ENCODE data around the gene CEP89. TPM values are rescaled to one million over a fixed set of nuclear protein-coding genes. Genes with fewer than 3 reads are reported as not detected.

Gene CEP89
- total RNA-seq, 1 experiment from 2014 or later: 21.1 TPM

- TF ChIP-seq NR2C2 (CRISPR knock-in tag; IDR thresholded peaks at IDR 0.05) (no peak), ESRRA (CRISPR knock-in tag; IDR thresholded peaks at IDR 0.05; ENCODE audit: borderline replicate concordance) (no peak), SMAD3 (CRISPR knock-in tag; IDR thresholded peaks at IDR 0.05; ENCODE audit: borderline replicate concordance) (no peak), FOXK1 (CRISPR knock-in tag; IDR thresholded peaks at IDR 0.05) (no peak), PRDM15 (CRISPR knock-in tag; IDR thresholded peaks at IDR 0.05) (no peak), USF1 (CRISPR knock-in tag; IDR thresholded peaks at IDR 0.05) (no peak)
These were observed 60.3 kb downstream of the CEP89 start (continued) for GRCh38 chr19:32911467-32911866.

- Mint-ChIP-seq H3K27ac (no peak overlapping the region), H3K9me3 (no peaks in the 10 kb centered on the region), H3K36me3 (no peaks in the 10 kb centered on the region), H3K4me3 (no peak overlapping the region), H3K27me3 (ENCODE audit: low read depth) (no peaks in the 10 kb centered on the region), H3K4me1 (no peaks in the 10 kb centered on the region)
- DNase-seq (ENCODE audit: low spot score): no peak
- ChIA-PET CTCF (no interaction called here), POLR2A (no interaction called here)
- no peak for ATAC-seq
- TF ChIP-seq AR (CRISPR knock-in tag; IDR thresholded peaks at IDR 0.05): no peak
- TF ChIP-seq TEAD4 (CRISPR knock-in tag; IDR thresholded peaks at IDR 0.05): no peak
- TF ChIP-seq NFATC4 (CRISPR knock-in tag; IDR thresholded peaks at IDR 0.05): no peak
- TF ChIP-seq USF1 (CRISPR knock-in tag; IDR thresholded peaks at IDR 0.05): no peak
- TF ChIP-seq ZBTB21 (CRISPR knock-in tag; IDR thresholded peaks at IDR 0.05; ENCODE audit: borderline replicate concordance): no peak
- no peak for TF ChIP-seq ZNF416 (CRISPR knock-in tag; IDR thresholded peaks at IDR 0.05)
- no peak for TF ChIP-seq CDX4 (CRISPR knock-in tag; IDR thresholded peaks at IDR 0.05; ENCODE audit: borderline replicate concordance)
- no peak for TF ChIP-seq CREB1 (CRISPR knock-in tag; IDR thresholded peaks at IDR 0.05)
- TF ChIP-seq CREM (CRISPR knock-in tag; IDR thresholded peaks at IDR 0.05): no peak
- no peak for TF ChIP-seq ZMAT4 (CRISPR knock-in tag; IDR thresholded peaks at IDR 0.05)
- TF ChIP-seq ATF3 (CRISPR knock-in tag; conservative IDR thresholded peaks at IDR 0.05): no peak
These were observed 60.9 kb downstream of the CEP89 start for GRCh38 chr19:32910874-32911273.
